Neural cell (in vitro differentiated cells): Measurements from ENCODE around the gene SELENOO.

Experiments used
- EP300 ChIP-seq: fragments of 450-650 bp; conservative IDR thresholded peaks from 2 replicates; pipeline ENCODE4 v1.6.1; 2014; ENCODE audit warnings: antibody characterized with exemption, mild to moderate bottlenecking, moderate library complexity; ENCODE audit not compliant: poor library complexity, severe bottlenecking
- EZH2 ChIP-seq: fragments of 200-600, 300-800 bp; shearing (Covaris generic), sonication (generic); IDR thresholded peaks from 2 replicates; pipeline ENCODE4 v1.6.1; 2014; ENCODE audit warnings: antibody characterized with exemption, low read length, borderline replicate concordance, mild to moderate bottlenecking; ENCODE audit not compliant: insufficient read depth, poor library complexity, severe bottlenecking
- MXI1 ChIP-seq: fragments of 450-650 bp; conservative IDR thresholded peaks from 2 replicates; pipeline ENCODE4 v1.6.1; 2014; ENCODE audit warnings: antibody characterized with exemption, mild to moderate bottlenecking; ENCODE audit not compliant: poor library complexity, severe bottlenecking
- POLR2AphosphoS5 ChIP-seq: IDR thresholded peaks from 2 replicates; pipeline ENCODE4 v1.6.1; 2012
- RAD21 ChIP-seq: fragments of 450-650 bp; conservative IDR thresholded peaks from 2 replicates; pipeline ENCODE4 v1.6.1; 2014; ENCODE audit warnings: antibody characterized with exemption, mild to moderate bottlenecking, moderate library complexity
- SMC3 ChIP-seq: fragments of 450-650 bp; conservative IDR thresholded peaks from 2 replicates; pipeline ENCODE4 v1.6.1; 2014; ENCODE audit warnings: antibody characterized with exemption, mild to moderate bottlenecking, moderate library complexity; ENCODE audit not compliant: poor library complexity
- TAF1 ChIP-seq: IDR thresholded peaks from 2 replicates; pipeline ENCODE4 v1.6.1; 2012; ENCODE audit warnings: low read depth
- TF ChIP-seq, protein P1 (sequence below): IDR thresholded peaks from 2 replicates; pipeline ENCODE4 v1.6.1; 2012; ENCODE audit warnings: borderline replicate concordance
- TF ChIP-seq, protein P2 (sequence below): fragments of 450-650 bp; IDR thresholded peaks from 2 replicates; pipeline ENCODE4 v1.5.1; 2014; ENCODE audit warnings: antibody characterized with exemption, mild to moderate bottlenecking, moderate library complexity; ENCODE audit not compliant: poor library complexity, severe bottlenecking

DNA sequence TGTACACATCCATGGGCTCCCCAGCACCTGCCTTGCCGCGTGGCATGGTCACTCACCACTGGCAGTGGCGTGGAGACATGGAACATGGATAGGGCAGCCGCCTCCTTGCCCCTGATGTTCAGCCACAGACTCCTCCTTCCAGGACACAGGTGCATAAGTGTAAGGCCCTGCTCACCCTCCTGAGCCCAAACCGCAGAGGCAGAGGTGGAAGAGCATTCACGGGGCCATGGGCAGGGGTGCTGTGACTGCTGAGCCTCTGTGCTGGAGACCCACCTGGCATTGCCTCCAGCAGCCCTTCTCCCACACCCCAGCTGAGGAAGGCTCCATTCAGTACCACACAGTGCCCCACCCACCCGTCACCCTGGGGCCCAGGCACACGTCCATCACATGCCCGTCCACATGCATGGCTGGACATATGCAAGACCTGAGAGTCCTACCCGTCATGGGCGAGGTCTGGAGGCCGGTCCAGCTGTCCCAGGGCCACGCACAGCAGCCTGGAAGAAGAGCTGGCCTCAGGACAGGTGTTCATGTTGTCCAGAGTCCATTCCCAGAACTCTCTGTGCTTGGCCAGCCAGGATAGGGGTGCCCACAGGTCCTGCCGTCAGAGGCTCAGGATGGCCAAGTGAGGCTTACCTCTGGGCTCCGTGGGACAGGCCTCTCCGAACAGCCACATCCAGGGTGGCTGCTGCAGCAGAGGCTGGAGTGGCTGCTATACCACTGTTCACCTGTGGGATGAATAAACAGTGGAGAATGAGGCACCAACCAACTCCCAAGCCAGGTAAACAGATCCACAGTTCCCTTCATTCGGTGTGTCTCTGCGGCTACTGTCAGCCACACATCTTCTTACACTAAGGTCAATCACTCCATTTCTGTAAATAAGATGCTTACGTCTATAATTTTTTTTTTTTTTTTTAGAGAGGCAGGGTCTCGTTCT is 45.7 kb downstream of the SELENOO start:
- TF ChIP-seq, protein P1, sequence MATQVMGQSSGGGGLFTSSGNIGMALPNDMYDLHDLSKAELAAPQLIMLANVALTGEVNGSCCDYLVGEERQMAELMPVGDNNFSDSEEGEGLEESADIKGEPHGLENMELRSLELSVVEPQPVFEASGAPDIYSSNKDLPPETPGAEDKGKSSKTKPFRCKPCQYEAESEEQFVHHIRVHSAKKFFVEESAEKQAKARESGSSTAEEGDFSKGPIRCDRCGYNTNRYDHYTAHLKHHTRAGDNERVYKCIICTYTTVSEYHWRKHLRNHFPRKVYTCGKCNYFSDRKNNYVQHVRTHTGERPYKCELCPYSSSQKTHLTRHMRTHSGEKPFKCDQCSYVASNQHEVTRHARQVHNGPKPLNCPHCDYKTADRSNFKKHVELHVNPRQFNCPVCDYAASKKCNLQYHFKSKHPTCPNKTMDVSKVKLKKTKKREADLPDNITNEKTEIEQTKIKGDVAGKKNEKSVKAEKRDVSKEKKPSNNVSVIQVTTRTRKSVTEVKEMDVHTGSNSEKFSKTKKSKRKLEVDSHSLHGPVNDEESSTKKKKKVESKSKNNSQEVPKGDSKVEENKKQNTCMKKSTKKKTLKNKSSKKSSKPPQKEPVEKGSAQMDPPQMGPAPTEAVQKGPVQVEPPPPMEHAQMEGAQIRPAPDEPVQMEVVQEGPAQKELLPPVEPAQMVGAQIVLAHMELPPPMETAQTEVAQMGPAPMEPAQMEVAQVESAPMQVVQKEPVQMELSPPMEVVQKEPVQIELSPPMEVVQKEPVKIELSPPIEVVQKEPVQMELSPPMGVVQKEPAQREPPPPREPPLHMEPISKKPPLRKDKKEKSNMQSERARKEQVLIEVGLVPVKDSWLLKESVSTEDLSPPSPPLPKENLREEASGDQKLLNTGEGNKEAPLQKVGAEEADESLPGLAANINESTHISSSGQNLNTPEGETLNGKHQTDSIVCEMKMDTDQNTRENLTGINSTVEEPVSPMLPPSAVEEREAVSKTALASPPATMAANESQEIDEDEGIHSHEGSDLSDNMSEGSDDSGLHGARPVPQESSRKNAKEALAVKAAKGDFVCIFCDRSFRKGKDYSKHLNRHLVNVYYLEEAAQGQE = no peak
- TF ChIP-seq EZH2 = no peak
- TF ChIP-seq, protein P2, sequence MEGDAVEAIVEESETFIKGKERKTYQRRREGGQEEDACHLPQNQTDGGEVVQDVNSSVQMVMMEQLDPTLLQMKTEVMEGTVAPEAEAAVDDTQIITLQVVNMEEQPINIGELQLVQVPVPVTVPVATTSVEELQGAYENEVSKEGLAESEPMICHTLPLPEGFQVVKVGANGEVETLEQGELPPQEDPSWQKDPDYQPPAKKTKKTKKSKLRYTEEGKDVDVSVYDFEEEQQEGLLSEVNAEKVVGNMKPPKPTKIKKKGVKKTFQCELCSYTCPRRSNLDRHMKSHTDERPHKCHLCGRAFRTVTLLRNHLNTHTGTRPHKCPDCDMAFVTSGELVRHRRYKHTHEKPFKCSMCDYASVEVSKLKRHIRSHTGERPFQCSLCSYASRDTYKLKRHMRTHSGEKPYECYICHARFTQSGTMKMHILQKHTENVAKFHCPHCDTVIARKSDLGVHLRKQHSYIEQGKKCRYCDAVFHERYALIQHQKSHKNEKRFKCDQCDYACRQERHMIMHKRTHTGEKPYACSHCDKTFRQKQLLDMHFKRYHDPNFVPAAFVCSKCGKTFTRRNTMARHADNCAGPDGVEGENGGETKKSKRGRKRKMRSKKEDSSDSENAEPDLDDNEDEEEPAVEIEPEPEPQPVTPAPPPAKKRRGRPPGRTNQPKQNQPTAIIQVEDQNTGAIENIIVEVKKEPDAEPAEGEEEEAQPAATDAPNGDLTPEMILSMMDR = peak; percentile 40
- TF ChIP-seq TAF1 = no peak
- TF ChIP-seq MXI1 = no peak
- TF ChIP-seq POLR2AphosphoS5 = no peak
- no peak for TF ChIP-seq EP300
- TF ChIP-seq SMC3 = no peak
- TF ChIP-seq RAD21 = no peak
